ENCODE results near the gene TERB2.
"Not testable (repeated sequence)": the region's sequence is repeated elsewhere in the genome, so short reads cannot be mapped to it uniquely, and the experiment has no call there.

The TERB2 gene

GRCh38 chr15:44956388-44956787 is at the start of gene TERB2:
TSS of gene TERB2 (plus strand) at chr15:44956687. CDS start at chr15:44956719, 32 bp downstream.
- no peak for DNase-seq (ENCODE audit: low read depth)

GRCh38 chr15:44909423-44909822 is 47.1 kb upstream of the TERB2 start:
- no peak for DNase-seq (ENCODE audit: low read depth)

GRCh38 chr15:44910981-44911625 is 45.4 kb upstream of the TERB2 start:
- DNase-seq (ENCODE audit: low read depth): no peak

DNA sequence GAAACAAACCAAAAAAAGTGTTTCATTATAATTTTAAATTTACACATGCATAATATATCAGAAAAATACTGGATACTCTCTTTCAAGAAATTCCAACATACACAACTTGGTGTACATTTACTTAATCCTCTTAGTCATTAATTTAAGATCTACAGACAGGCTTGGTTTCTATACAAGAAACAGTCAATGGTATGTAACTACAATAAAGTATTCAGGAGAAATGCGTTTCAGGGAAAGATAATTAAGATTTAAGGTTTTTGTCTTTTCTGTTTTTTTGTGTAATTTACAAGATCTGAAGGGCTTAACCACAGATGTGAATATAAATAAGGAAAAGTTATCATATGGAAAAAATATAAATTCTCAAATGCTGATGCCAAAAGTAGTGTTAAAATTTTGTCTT is 44.3 kb upstream of the TERB2 start:
- DNase-seq (ENCODE audit: low read depth): not testable (repeated sequence)

- DNase-seq (ENCODE audit: low read depth): not testable (repeated sequence)
Measured at GRCh38 chr15:44912974-44913448, 43.5 kb upstream of the TERB2 start.

DNA sequence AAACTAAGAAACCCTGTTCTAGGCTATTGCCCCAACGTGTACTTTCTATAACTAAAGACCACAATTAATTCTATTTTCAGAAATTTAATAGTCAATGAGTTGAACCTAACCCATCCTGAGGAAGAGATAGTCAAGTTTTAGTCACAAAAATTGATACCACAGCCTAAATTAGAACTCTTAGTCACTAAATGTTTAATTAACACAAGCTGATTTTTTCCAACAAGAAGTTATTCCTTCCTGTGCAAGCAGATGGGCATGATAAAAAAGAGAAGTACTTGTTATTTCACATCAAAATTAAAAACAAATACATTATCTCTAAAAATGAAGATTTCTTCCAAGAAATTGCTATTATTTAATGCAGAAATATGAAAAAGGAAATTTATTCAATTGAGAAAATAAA is 38.4 kb upstream of the TERB2 start:
- no peak for DNase-seq (ENCODE audit: low read depth)

GRCh38 chr15:44928658-44929057 is 27.8 kb upstream of the TERB2 start:
- DNase-seq (ENCODE audit: low read depth): not testable (repeated sequence)

DNA sequence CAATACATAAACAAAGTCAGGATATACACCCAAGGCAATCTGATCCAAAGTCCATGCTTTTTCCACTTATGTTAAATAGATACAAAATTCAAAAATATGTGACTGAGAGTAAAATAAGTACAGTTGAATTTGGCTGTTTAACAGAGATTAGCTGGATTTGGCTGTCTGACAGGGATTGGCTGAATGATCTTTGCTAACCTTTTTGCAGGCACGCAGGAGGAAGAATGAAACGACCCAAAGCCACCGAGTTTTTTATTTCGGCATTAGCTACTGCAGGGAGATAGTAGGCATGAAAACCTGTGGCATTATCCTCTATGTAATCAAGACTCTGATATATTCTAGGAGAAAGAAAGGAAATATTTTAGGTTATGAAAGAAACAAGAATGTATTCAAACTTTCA is 26.2 kb upstream of the TERB2 start:
- not testable (repeated sequence) for DNase-seq (ENCODE audit: low read depth)

DNA sequence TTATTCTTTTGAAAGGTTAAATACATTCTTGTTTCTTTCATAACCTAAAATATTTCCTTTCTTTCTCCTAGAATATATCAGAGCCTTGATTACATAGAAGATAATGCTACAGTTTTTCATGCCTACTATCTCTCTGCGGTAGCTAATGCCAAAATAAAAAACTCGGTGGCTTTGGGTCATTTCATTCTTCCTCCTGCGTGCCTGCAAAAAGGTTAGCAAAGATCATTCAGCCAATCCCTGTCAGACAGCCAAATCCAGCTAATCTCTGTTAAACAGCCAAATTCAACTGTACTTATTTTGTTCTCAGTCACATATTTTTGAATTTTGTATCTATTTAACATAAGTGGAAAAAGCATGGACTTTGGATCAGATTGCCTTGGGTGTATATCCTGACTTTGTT is 1.8 kb downstream of the TERB2 start:
- DNase-seq (ENCODE audit: low read depth): not testable (repeated sequence)

DNA sequence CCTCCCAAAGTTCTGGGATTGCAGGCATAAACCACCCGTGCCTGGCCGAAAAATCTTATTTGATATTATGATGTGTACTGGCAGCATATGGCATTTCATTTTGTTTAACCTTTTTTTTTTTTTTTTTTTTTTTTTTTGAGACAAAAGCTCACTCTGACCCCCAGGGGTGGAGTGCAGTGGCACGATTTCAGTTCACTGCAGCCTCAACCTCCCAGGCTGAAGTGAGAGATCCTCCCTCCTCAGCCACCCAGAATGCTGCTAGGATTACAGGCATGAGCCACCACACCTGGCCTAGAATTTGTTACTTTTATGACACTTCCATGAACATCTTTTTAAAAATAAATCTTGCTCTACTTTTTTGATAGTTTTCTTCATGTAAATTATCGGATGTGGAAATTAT is 12.0 kb downstream of the TERB2 start:
- DNase-seq (ENCODE audit: low read depth): no peak

DNA sequence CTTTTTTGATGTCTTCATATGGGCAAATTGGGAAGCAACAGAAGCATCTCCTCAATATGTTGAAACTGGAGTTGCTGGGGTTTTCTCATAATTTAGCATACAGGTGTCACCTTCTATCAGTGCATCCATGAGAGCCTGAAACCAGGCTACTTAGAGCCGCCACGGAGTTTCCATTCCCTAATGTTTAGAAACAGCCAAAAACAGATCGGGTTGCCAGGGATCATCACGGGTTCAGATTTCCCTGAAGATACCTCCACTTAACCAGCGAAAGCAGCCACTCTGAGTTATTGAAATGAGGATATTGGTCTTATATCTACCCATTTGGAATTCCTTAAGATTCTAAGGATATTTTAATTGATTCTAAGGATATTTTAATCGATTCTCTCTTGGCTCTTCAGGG is 14.5 kb downstream of the TERB2 start:
- no peak for DNase-seq (ENCODE audit: low read depth)

DNA sequence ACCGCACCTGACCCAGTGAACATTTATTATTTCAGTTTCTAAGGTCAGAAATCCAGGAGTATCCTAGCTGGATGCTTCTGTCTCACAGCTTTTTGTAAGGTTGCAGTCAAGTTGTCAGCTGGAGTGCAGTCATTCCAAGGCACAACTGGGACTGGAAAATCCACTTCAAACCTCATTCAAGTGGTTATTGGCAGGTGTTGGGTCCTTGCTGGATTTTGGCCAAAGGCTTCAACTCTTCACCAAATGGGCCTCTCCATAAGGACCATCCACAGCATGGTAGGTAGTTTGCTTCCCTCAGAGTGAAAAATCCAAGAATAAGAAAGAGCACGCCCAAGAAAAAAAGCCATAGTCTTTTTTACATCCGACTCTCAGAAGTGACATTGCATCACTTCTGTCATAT is 19.7 kb downstream of the TERB2 start:
- not testable (repeated sequence) for DNase-seq (ENCODE audit: low read depth)

DNA sequence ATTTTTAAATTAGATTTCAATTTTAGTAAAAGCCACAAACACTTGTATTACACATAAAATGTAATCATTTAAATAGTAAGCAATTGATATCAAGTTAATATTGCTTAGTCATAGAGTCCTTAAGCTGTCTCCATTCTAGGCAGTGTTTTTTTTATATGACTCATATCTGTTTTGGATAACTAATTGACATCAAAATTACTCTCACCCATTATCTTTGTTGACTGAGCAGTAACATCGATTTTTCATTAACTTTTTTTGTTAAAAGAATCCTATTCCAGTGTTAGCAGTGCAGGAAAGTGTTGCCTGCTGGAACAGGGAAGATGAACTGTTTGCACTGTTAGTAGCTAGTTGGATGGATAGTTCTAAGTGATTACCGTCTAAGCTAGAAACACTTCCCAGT is 21.3 kb downstream of the TERB2 start:
- not testable (repeated sequence) for DNase-seq (ENCODE audit: low read depth)

- DNase-seq (ENCODE audit: low read depth): not testable (repeated sequence)
Measured at GRCh38 chr15:44979617-44980339, 23.3 kb downstream of the TERB2 start.

GRCh38 chr15:44984144-44984543 is 27.7 kb downstream of the TERB2 start:
- not testable (repeated sequence) for DNase-seq (ENCODE audit: low read depth)

DNA sequence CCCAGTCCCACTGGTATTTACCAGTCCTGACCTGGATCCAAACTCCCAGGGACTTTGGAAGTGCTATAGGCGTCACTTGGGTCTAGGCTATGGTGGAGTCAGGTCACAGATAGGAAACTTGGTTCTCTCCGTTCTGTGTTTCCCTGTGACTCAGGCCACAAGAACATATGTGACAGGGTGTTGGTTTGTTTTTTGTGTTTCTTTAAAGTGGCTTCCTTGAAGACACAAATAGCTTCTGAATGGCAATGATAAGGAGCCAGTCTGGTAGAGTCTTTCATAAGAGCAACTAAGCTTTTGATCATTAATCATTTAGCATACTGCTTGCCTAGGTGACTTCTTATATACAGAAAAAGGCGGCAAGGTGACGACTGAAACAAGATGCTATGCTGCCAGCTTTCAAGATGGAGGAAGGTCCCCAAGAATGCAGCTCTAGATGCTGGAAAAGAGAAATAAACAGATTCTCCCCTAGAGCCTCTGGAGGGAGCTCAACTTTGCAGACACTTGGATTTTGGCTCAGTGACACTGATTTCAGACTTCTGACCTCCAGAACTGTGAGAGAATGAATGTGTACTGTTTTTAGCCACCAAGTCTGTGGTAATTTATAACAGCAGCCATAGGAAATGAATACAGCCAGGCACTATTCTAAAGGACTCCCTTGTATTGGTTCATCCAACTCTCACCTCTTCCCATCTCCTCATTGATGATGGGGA is 30.0 kb downstream of the TERB2 start:
- DNase-seq (ENCODE audit: low read depth): not testable (repeated sequence)

- not testable (repeated sequence) for DNase-seq (ENCODE audit: low read depth)
Measured at GRCh38 chr15:44987711-44988110, 31.2 kb downstream of the TERB2 start.

- not testable (repeated sequence) for DNase-seq (ENCODE audit: low read depth)
Measured at GRCh38 chr15:44988184-44988869, 31.8 kb downstream of the TERB2 start.

- DNase-seq (ENCODE audit: low read depth): not testable (repeated sequence)
Measured at GRCh38 chr15:44988870-44989219, 32.4 kb downstream of the TERB2 start.

- not testable (repeated sequence) for DNase-seq (ENCODE audit: low read depth)
Measured at GRCh38 chr15:44997632-44998031, 41.1 kb downstream of the TERB2 start.

DNA sequence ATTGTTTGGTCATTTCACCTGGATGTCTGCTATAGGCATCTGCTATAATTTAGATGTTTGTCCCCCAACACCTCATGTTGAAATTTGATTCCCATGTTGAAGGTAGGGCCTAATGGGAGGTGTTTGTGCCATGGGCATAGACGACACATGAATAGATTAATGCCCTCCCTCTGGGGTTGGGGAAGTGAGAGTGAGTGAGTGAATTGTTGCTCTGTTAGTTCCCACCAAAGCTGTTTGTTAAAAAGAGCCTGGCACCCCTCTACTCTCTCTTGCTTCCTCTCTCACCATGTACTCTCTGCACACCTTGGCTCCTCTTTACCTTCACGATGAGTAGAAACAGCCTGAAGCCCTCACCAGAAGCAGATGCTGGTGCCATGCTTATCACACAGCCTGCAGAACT is 42.6 kb downstream of the TERB2 start:
- DNase-seq (ENCODE audit: low read depth): no peak

DNA sequence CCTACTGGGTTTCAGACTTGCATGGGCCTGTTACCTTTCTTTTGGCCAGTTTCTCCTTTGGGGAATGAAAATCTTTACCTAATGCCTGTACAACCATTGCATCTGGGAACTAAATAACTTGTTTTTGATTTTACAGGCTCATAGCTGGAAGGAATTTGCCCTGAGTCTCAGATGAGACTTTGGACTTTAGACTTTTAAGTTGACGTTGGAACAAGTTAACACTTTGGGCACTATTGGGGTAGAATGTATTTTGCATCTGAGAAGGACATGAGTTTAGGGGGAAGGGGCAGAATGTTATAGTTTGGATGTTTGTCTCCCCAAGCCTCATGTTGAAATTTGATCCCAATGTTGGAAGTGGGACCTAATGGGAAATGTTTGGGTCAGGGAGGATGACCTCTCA is 44.7 kb downstream of the TERB2 start:
- DNase-seq (ENCODE audit: low read depth): not testable (repeated sequence)
